OCI-LY7 (cell line): ENCODE measurements around the gene PRDM2.

Experiments
- EZH2phosphoT487 ChIP-seq: fragments of 200-600 bp; sonication (generic); IDR thresholded peaks from 2 replicates; pipeline ENCODE4 v1.6.1; 2018; ENCODE audit warnings: low read depth, borderline replicate concordance, mild to moderate bottlenecking, mixed run types, antibody characterized with exemption, low read length, moderate library complexity, mixed read lengths
- TF ChIP-seq, protein P1 (sequence below): fragments of 200-600 bp; sonication (generic); conservative IDR thresholded peaks from 2 replicates; pipeline ENCODE4 v1.5.1; 2014; ENCODE audit warnings: mild to moderate bottlenecking, antibody characterized with exemption, low read length, moderate library complexity, mixed read lengths

DNA sequence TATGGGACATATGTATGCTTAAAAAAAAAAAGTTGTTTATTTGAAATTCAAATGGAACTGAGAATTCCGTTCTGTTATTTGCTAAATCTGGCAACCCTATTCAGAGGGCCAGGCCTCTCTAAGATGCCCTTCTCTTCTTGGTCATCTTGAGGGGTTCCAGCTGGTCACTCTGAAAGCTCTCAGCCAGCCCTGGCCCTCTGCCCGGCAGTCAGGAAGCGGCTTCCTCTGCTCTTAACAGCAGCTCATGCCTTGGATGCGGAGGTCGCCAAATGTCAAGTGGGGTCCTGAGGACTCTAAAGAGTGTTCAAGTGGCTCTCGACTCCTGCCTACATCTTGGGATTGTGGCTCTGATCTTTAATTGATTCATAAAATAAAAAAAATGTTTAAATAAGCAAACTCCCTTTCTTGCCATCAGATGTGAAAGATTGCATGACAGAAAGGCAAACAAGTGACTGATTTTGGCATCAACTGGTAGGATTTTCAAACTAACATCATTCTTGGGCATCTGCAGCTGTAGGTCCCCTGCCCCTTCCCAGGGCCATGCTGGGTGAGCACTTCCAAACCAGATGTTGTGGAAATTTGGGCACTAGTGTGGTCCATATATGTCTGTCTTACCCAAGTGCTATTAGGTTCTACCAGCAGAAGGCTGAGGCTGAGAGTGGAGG, 130.8 kb downstream of the PRDM2 start:
- TF ChIP-seq, protein P1, sequence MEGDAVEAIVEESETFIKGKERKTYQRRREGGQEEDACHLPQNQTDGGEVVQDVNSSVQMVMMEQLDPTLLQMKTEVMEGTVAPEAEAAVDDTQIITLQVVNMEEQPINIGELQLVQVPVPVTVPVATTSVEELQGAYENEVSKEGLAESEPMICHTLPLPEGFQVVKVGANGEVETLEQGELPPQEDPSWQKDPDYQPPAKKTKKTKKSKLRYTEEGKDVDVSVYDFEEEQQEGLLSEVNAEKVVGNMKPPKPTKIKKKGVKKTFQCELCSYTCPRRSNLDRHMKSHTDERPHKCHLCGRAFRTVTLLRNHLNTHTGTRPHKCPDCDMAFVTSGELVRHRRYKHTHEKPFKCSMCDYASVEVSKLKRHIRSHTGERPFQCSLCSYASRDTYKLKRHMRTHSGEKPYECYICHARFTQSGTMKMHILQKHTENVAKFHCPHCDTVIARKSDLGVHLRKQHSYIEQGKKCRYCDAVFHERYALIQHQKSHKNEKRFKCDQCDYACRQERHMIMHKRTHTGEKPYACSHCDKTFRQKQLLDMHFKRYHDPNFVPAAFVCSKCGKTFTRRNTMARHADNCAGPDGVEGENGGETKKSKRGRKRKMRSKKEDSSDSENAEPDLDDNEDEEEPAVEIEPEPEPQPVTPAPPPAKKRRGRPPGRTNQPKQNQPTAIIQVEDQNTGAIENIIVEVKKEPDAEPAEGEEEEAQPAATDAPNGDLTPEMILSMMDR: no peak
- no peak for TF ChIP-seq EZH2phosphoT487
